SK-N-SH treated with all-trans-retinoic acid at 6 μM for 48 hours (cell line): ENCODE results near the gene XKR3.
"Not testable (repeated sequence)": the region's sequence is repeated elsewhere in the genome, so short reads cannot be mapped to it uniquely, and the experiment has no call there.

ENCODE experiments used
- ATAC-seq: fragments of 200-7000 bp; cut with Tn5 transposase; 3 replicates; pipeline ENCODE4 v1.9.1; 2020; ENCODE audit warnings: mild to moderate bottlenecking, moderate library complexity
- ARNTL ChIP-seq: fragments of 450-650 bp; formaldehyde crosslinking; IDR thresholded peaks from 2 replicates; pipeline ENCODE4 v1.5.0; 2020; ENCODE audit warnings: low read depth, mild to moderate bottlenecking, moderate library complexity, borderline replicate concordance
- BACH2 ChIP-seq: fragments of 250-450 bp; sonication (Bioruptor Pico); IDR thresholded peaks from 2 replicates; pipeline ENCODE4 v1.9.0; 2021; ENCODE audit warnings: mild to moderate bottlenecking, borderline replicate concordance
- CSDC2 ChIP-seq: fragments of 250-450 bp; sonication (Bioruptor Pico); IDR thresholded peaks from 2 replicates; pipeline ENCODE4 v1.5.0; 2020; ENCODE audit warnings: mild to moderate bottlenecking, moderate library complexity
- ESRRG ChIP-seq: fragments of 250-450 bp; sonication (Bioruptor Pico); IDR thresholded peaks from 2 replicates; pipeline ENCODE4 v1.6.1; 2021; ENCODE audit warnings: mild to moderate bottlenecking
- GLIS3 ChIP-seq: fragments of 250-450 bp; sonication (Bioruptor Pico); IDR thresholded peaks from 2 replicates; pipeline ENCODE4 v1.5.0; 2020; ENCODE audit warnings: mild to moderate bottlenecking, moderate library complexity
- ISL1 ChIP-seq: fragments of 250-450 bp; sonication (Bioruptor Pico); IDR thresholded peaks from 2 replicates; pipeline ENCODE4 v2.1.2; 2022; ENCODE audit warnings: mild to moderate bottlenecking, moderate library complexity
- OSR1 ChIP-seq: fragments of 250-450 bp; sonication (Bioruptor Pico); IDR thresholded peaks from 2 replicates; pipeline ENCODE4 v1.8.0; 2022; ENCODE audit warnings: moderate library complexity, mild to moderate bottlenecking, inconsistent platforms
- PPARA ChIP-seq: fragments of 250-450 bp; sonication (Bioruptor Pico); IDR thresholded peaks from 2 replicates; pipeline ENCODE4 v1.5.0; 2020; ENCODE audit warnings: mild to moderate bottlenecking, borderline replicate concordance
- RARB ChIP-seq: fragments of 250-450 bp; sonication (Bioruptor Pico); IDR thresholded peaks from 2 replicates; pipeline ENCODE4 v1.8.0; 2021; ENCODE audit warnings: mild to moderate bottlenecking, moderate library complexity
- SNAI2 ChIP-seq: fragments of 250-450 bp; sonication (Bioruptor Pico); IDR thresholded peaks from 2 replicates; pipeline ENCODE4 v1.5.0; 2020; ENCODE audit warnings: mild to moderate bottlenecking, moderate library complexity
- TCF4 ChIP-seq: fragments of 250-450 bp; sonication (Bioruptor Pico); IDR thresholded peaks from 2 replicates; pipeline ENCODE4 v1.8.0; 2021; ENCODE audit warnings: mild to moderate bottlenecking, moderate library complexity, borderline replicate concordance
- TOX ChIP-seq: fragments of 250-450 bp; sonication (Bioruptor Pico); IDR thresholded peaks from 2 replicates; pipeline ENCODE4 v1.8.0; 2021; ENCODE audit warnings: mild to moderate bottlenecking, moderate library complexity, borderline replicate concordance
- ZC3H10 ChIP-seq: fragments of 250-450 bp; sonication (Bioruptor Pico); IDR thresholded peaks from 2 replicates; pipeline ENCODE4 v1.5.1; 2021; ENCODE audit warnings: mild to moderate bottlenecking, moderate library complexity
- ZFP30 ChIP-seq: fragments of 450-650 bp; formaldehyde crosslinking; IDR thresholded peaks from 2 replicates; pipeline ENCODE4 v1.5.0; 2022; ENCODE audit warnings: mild to moderate bottlenecking, moderate library complexity
- ZNF565 ChIP-seq: fragments of 450-650 bp; formaldehyde crosslinking; conservative IDR thresholded peaks from 2 replicates; pipeline ENCODE4 v1.5.0; 2020; ENCODE audit warnings: low read depth, mild to moderate bottlenecking, moderate library complexity
- ZNF70 ChIP-seq: fragments of 450-650 bp; formaldehyde crosslinking; IDR thresholded peaks from 2 replicates; pipeline ENCODE4 v1.5.0; 2020; ENCODE audit warnings: mild to moderate bottlenecking, moderate library complexity
- ZNF8 ChIP-seq: fragments of 450-650 bp; formaldehyde crosslinking; IDR thresholded peaks from 2 replicates; pipeline ENCODE4 v1.5.0; 2020; ENCODE audit warnings: mild to moderate bottlenecking, moderate library complexity
- TF ChIP-seq, protein P1 (sequence below): fragments of 250-450 bp; sonication (Bioruptor Pico); IDR thresholded peaks from 2 replicates; pipeline ENCODE4 v1.5.1; 2020; ENCODE audit warnings: low read depth, mild to moderate bottlenecking, moderate library complexity
- TF ChIP-seq, protein P2 (sequence below): fragments of 250-450 bp; sonication (Bioruptor Pico); IDR thresholded peaks from 2 replicates; pipeline ENCODE4 v1.8.0; 2020; ENCODE audit warnings: mild to moderate bottlenecking, moderate library complexity, borderline replicate concordance
- TF ChIP-seq, protein P3 (sequence below): fragments of 250-450 bp; sonication (Bioruptor Pico); IDR thresholded peaks from 2 replicates; pipeline ENCODE4 v1.5.1; 2021; ENCODE audit warnings: mild to moderate bottlenecking, moderate library complexity
- TF ChIP-seq, protein P4 (sequence below): fragments of 250-450 bp; sonication (Bioruptor Pico); IDR thresholded peaks from 2 replicates; pipeline ENCODE4 v1.5.0; 2020; ENCODE audit warnings: mild to moderate bottlenecking, moderate library complexity

Gene XKR3

DNA sequence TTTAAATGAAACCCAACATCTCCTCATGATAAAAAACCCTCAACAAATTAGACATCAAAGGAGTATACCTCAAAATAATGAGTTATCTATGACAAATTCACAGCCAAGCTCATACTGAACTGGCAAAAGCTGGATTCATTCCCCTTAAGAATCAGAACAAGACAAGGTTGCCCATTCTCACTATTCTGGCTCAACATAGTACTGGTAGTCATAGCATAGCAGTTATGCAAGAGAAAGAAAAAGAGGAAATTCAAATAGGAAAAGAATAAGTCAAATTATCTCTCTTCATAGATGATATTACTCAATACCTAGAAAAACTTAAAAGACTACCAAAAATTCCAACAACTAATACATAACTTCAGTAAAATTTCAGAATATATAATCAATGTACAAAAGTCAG lies 29.4 kb upstream of the XKR3 start:
- TF ChIP-seq SNAI2 (CRISPR knock-in tag) (no peak), TCF4 (CRISPR knock-in tag) (no peak), CSDC2 (CRISPR knock-in tag) (no peak), ZNF70 (no peak), ZNF565 (no peak), OSR1 (CRISPR knock-in tag) (no peak), ZNF8 (no peak), PPARA (no peak), ESRRG (CRISPR knock-in tag) (no peak), RARB (CRISPR knock-in tag) (no peak), GLIS3 (CRISPR knock-in tag) (no peak), TOX (CRISPR knock-in tag) (no peak), ISL1 (CRISPR knock-in tag) (no peak)
- TF ChIP-seq, protein P1, sequence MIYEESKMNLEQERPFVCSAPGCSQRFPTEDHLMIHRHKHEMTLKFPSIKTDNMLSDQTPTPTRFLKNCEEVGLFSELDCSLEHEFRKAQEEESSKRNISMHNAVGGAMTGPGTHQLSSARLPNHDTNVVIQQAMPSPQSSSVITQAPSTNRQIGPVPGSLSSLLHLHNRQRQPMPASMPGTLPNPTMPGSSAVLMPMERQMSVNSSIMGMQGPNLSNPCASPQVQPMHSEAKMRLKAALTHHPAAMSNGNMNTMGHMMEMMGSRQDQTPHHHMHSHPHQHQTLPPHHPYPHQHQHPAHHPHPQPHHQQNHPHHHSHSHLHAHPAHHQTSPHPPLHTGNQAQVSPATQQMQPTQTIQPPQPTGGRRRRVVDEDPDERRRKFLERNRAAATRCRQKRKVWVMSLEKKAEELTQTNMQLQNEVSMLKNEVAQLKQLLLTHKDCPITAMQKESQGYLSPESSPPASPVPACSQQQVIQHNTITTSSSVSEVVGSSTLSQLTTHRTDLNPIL (CRISPR knock-in tag): no peak
- TF ChIP-seq, protein P2, sequence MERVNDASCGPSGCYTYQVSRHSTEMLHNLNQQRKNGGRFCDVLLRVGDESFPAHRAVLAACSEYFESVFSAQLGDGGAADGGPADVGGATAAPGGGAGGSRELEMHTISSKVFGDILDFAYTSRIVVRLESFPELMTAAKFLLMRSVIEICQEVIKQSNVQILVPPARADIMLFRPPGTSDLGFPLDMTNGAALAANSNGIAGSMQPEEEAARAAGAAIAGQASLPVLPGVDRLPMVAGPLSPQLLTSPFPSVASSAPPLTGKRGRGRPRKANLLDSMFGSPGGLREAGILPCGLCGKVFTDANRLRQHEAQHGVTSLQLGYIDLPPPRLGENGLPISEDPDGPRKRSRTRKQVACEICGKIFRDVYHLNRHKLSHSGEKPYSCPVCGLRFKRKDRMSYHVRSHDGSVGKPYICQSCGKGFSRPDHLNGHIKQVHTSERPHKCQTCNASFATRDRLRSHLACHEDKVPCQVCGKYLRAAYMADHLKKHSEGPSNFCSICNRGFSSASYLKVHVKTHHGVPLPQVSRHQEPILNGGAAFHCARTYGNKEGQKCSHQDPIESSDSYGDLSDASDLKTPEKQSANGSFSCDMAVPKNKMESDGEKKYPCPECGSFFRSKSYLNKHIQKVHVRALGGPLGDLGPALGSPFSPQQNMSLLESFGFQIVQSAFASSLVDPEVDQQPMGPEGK: no peak
- no peak for ATAC-seq

DNA sequence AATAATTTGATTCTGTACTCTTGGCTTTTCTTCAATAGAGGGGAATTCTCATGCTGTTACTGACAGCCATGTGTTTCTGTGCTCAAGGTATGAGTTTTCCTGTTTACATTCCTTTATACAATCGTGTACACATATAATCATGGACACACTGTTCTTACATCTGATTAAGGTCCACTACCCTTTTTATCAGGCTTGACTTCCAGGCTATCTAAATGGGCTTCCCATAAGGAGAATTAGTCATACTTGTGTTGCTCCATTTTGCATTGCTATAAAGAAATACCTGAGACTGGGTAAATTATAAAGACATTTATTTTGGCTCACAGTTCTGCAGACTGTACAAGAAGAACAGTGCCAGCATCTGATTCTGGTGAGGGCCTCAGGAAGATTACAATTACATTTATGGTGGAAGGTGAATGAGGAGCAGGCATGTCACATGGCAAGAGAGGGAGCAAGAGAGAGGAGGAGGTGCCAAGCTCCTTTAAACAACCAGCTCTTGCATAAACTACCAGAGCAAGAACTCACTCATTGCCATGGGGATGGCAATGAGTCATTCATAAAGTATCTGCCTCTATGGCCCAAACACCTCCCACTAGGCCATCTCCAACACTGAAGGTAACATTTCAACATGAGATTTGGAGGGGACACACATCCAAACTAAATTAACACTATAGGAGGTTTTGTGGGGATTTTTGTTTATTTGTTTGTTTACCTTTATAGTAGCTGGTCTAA lies 26.2 kb upstream of the XKR3 start:
- ATAC-seq: not testable (repeated sequence)

DNA sequence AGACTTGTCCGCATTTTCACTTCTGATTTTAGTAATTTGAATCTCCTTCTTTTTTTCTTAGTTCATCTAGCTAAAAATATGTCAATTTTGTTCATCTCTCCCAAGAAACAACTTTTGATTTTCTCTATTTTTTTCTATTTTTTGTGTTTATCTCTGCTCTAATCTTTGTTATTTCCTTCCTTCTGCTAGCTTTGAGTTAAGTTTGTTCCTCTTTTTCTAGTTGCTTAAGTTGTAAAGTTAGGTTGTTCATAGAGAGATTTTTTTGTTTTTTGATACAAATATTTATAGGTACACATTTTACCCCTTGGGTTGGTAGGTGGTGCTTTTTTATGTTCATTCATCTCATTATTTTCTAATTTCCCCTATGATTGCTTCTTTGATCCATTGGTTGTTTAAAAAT lies 22.1 kb upstream of the XKR3 start:
- TF ChIP-seq RARB (CRISPR knock-in tag) (no peak), ZNF70 (no peak), GLIS3 (CRISPR knock-in tag) (no peak), PPARA (no peak), BACH2 (CRISPR knock-in tag) (no peak), OSR1 (CRISPR knock-in tag) (no peak), ZC3H10 (CRISPR knock-in tag) (no peak), TCF4 (CRISPR knock-in tag) (no peak), ZNF565 (no peak), SNAI2 (CRISPR knock-in tag) (no peak)
- TF ChIP-seq, protein P3, sequence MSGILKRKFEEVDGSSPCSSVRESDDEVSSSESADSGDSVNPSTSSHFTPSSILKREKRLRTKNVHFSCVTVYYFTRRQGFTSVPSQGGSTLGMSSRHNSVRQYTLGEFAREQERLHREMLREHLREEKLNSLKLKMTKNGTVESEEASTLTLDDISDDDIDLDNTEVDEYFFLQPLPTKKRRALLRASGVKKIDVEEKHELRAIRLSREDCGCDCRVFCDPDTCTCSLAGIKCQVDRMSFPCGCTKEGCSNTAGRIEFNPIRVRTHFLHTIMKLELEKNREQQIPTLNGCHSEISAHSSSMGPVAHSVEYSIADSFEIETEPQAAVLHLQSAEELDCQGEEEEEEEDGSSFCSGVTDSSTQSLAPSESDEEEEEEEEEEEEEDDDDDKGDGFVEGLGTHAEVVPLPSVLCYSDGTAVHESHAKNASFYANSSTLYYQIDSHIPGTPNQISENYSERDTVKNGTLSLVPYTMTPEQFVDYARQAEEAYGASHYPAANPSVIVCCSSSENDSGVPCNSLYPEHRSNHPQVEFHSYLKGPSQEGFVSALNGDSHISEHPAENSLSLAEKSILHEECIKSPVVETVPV (CRISPR knock-in tag): no peak
- TF ChIP-seq, protein P2: no peak
- TF ChIP-seq, protein P4, sequence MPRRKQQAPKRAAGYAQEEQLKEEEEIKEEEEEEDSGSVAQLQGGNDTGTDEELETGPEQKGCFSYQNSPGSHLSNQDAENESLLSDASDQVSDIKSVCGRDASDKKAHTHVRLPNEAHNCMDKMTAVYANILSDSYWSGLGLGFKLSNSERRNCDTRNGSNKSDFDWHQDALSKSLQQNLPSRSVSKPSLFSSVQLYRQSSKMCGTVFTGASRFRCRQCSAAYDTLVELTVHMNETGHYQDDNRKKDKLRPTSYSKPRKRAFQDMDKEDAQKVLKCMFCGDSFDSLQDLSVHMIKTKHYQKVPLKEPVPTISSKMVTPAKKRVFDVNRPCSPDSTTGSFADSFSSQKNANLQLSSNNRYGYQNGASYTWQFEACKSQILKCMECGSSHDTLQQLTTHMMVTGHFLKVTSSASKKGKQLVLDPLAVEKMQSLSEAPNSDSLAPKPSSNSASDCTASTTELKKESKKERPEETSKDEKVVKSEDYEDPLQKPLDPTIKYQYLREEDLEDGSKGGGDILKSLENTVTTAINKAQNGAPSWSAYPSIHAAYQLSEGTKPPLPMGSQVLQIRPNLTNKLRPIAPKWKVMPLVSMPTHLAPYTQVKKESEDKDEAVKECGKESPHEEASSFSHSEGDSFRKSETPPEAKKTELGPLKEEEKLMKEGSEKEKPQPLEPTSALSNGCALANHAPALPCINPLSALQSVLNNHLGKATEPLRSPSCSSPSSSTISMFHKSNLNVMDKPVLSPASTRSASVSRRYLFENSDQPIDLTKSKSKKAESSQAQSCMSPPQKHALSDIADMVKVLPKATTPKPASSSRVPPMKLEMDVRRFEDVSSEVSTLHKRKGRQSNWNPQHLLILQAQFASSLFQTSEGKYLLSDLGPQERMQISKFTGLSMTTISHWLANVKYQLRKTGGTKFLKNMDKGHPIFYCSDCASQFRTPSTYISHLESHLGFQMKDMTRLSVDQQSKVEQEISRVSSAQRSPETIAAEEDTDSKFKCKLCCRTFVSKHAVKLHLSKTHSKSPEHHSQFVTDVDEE (CRISPR knock-in tag): no peak
- ATAC-seq: no peak

DNA sequence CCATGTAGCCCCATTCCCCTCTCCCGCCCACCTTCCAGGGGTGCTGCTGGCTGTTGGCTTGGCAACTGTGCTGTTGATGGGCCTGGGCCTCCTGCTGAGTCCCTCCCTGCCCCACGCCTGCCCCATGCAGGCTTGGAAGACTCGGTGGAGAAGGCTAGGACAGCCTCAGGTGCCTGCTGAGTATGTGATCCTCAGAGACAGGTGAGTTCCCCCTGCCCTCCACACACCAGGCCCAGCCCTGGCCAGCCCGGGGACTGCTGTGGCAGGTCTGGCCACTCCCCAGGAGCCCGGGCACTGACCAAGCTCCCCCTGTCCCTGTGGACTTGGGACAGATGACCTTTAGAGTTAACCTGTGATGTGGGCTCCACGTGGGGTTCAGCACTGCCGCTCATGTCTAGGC lies 20.7 kb upstream of the XKR3 start:
- ATAC-seq: no peak
- TF ChIP-seq ZNF565: no peak
- TF ChIP-seq, protein P1 (CRISPR knock-in tag): no peak
- no peak for TF ChIP-seq ZFP30 (CRISPR knock-in tag)
- TF ChIP-seq ARNTL (CRISPR knock-in tag): no peak
- no peak for TF ChIP-seq ZNF8
- TF ChIP-seq, all 23 proteins: peak for 0
